ENCODE data around the gene ZBTB22. TPM values are rescaled to one million over a fixed set of nuclear protein-coding genes. Genes with fewer than 3 reads are reported as not detected.

The ZBTB22 gene
- polyA plus RNA-seq, 1 donor (not counting 4 experiments of a cell fraction or from before 2014, with no cell fraction given), result 6.5 TPM

- H4K20me1 ChIP-seq (ENCODE audit: control insufficient read depth, extremely low read depth, insufficient read depth, low read length), result peaks cover 26% of the 10 kb centered on the region
- no peak overlapping the region for H3K27ac ChIP-seq (ENCODE audit: control insufficient read depth, insufficient read depth, low read length)
These were observed 38.3 kb downstream of the ZBTB22 start for GRCh38 chr6:33279257-33279695.

DNA sequence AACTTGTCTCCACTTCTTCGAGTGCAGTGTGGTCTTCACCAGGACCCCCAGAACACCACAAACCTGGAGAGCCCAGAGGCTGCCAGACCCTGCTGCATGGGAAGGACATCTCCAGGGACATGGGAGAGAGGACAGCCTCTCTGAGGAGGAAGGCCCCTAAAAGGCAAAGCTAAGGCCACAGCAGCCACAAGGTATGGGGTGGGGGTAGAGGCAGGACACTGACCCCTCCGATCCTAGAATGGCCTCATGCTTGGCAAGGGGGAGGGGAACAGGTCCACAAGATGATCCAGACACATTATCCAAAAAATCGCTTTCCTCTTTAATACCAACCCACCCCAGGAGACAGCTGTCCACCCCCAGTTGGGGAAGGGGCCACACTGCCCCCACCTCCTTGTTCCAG, 38.7 kb downstream of the ZBTB22 start:
- peaks cover 2% of the 10 kb centered on the region for H3K9me1 ChIP-seq (ENCODE audit: control insufficient read depth, extremely low read depth, insufficient read depth, low read length)
- FAIRE-seq (no peak), DNase-seq (ENCODE audit: low read depth, low spot score) (no peak)
- TF ChIP-seq, protein P1, sequence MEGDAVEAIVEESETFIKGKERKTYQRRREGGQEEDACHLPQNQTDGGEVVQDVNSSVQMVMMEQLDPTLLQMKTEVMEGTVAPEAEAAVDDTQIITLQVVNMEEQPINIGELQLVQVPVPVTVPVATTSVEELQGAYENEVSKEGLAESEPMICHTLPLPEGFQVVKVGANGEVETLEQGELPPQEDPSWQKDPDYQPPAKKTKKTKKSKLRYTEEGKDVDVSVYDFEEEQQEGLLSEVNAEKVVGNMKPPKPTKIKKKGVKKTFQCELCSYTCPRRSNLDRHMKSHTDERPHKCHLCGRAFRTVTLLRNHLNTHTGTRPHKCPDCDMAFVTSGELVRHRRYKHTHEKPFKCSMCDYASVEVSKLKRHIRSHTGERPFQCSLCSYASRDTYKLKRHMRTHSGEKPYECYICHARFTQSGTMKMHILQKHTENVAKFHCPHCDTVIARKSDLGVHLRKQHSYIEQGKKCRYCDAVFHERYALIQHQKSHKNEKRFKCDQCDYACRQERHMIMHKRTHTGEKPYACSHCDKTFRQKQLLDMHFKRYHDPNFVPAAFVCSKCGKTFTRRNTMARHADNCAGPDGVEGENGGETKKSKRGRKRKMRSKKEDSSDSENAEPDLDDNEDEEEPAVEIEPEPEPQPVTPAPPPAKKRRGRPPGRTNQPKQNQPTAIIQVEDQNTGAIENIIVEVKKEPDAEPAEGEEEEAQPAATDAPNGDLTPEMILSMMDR (optimal IDR thresholded peaks at IDR 0.05 in 1 of 3, IDR thresholded peaks at IDR 0.05 in 1 of 3, conservative IDR thresholded peaks at IDR 0.05 in 1 of 3; ENCODE audit: extremely low read depth in 1 of 3, insufficient read depth in 2 of 3, low read length in 3 of 3), result no peak
- no peak for TF ChIP-seq EZH2 (IDR thresholded peaks at IDR 0.05; ENCODE audit: low read length)
- H3K4me2 ChIP-seq (ENCODE audit: control insufficient read depth, extremely low read depth, insufficient read depth, low read depth, low read length), result no peak overlapping the region
- no peak overlapping the region for H2AFZ ChIP-seq (ENCODE audit: control insufficient read depth, low read length)
- H3K4me3 ChIP-seq (ENCODE audit: control insufficient read depth in 2 of 3, extremely low read depth in 1 of 3, insufficient read depth in 2 of 3, low read depth in 1 of 3, low read length in 3 of 3), result no peak overlapping the region
- no peaks in the 10 kb centered on the region for H3K9me3 ChIP-seq (ENCODE audit: control insufficient read depth, low read depth, low read length)
- H4K20me1 ChIP-seq (ENCODE audit: control insufficient read depth, extremely low read depth, insufficient read depth, low read length), result peaks cover 30% of the 10 kb centered on the region
- H3K36me3 ChIP-seq (ENCODE audit: control insufficient read depth in 2 of 2, extremely low read depth in 1 of 2, insufficient read depth in 2 of 2, low read length in 2 of 2), result peaks cover 40 to 42% of the 10 kb centered on the region in 2 experiments
- H3K27me3 ChIP-seq (ENCODE audit: control insufficient read depth, extremely low read depth, insufficient read depth, low read length), result no peaks in the 10 kb centered on the region
- no peak overlapping the region for H3K9ac ChIP-seq (ENCODE audit: control insufficient read depth, extremely low read depth, insufficient read depth, low read length)
- peaks cover 22% of the 10 kb centered on the region for H3K79me2 ChIP-seq (ENCODE audit: control insufficient read depth, insufficient read depth, low read length)
- H3K27ac ChIP-seq (ENCODE audit: control insufficient read depth, insufficient read depth, low read length), result no peak overlapping the region
- dilution Hi-C loops (cut with MboI; ENCODE audit: extremely low pct_ligation_motif_present, low sequenced_read_pairs), result no loop called here
- peaks cover 28% of the 10 kb centered on the region for H3K4me1 ChIP-seq (ENCODE audit: control insufficient read depth, extremely low read depth, insufficient read depth, low read length)

More at GRCh38 chr6:33279257-33279695, 38.3 kb downstream of the ZBTB22 start:
- Histone ChIP-seq H3K27me3 (ENCODE audit: control insufficient read depth, extremely low read depth, insufficient read depth, low read length) (no peaks in the 10 kb centered on the region), H3K4me2 (ENCODE audit: control insufficient read depth, extremely low read depth, insufficient read depth, low read depth, low read length) (no peak overlapping the region), H3K9ac (ENCODE audit: control insufficient read depth, extremely low read depth, insufficient read depth, low read length) (no peak overlapping the region), H3K9me3 (ENCODE audit: control insufficient read depth, low read depth, low read length) (no peaks in the 10 kb centered on the region), H3K36me3 (ENCODE audit: control insufficient read depth in 2 of 2, extremely low read depth in 1 of 2, insufficient read depth in 2 of 2, low read length in 2 of 2) (peaks cover 38 to 41% of the 10 kb centered on the region in 2 experiments), H3K9me1 (ENCODE audit: control insufficient read depth, extremely low read depth, insufficient read depth, low read length) (peaks cover 2% of the 10 kb centered on the region), H3K4me3 (ENCODE audit: control insufficient read depth in 2 of 3, extremely low read depth in 1 of 3, insufficient read depth in 2 of 3, low read depth in 1 of 3, low read length in 3 of 3) (no peak overlapping the region), H3K4me1 (ENCODE audit: control insufficient read depth, extremely low read depth, insufficient read depth, low read length) (peaks cover 23% of the 10 kb centered on the region), H2AFZ (ENCODE audit: control insufficient read depth, low read length) (no peak overlapping the region), H3K79me2 (ENCODE audit: control insufficient read depth, insufficient read depth, low read length) (peaks cover 17% of the 10 kb centered on the region)
- no peak for TF ChIP-seq EZH2 (IDR thresholded peaks at IDR 0.05; ENCODE audit: low read length)
- TF ChIP-seq, protein P1 (optimal IDR thresholded peaks at IDR 0.05 in 1 of 3, IDR thresholded peaks at IDR 0.05 in 1 of 3, conservative IDR thresholded peaks at IDR 0.05 in 1 of 3; ENCODE audit: extremely low read depth in 1 of 3, insufficient read depth in 2 of 3, low read length in 3 of 3), result no peak
- FAIRE-seq (no peak), DNase-seq (ENCODE audit: low read depth, low spot score) (no peak)
- dilution Hi-C loops (cut with MboI; ENCODE audit: extremely low pct_ligation_motif_present, low sequenced_read_pairs), result no loop called here
